Keratinocyte (primary cell): ENCODE results near the gene CUEDC2. TPM values are rescaled to one million over a fixed set of nuclear protein-coding genes. Genes with fewer than 3 reads are reported as not detected.

Source experiments
- DNase-seq: peaks from one replicate; pipeline ENCODE4 v3.0.0-alpha.2; 2011; ENCODE audit warnings: low read depth, missing footprints, low spot score
- FAIRE-seq: peaks from 2 replicates; lab custom pipeline; 2011; peaks lifted over from hg19 to GRCh38; lab: Jason Lieb, UNC
- H2AFZ ChIP-seq: 2 replicates; pipeline ENCODE4 v1.6.0; 2012; ENCODE audit warnings: low read length, control low read depth, inconsistent platforms; ENCODE audit not compliant: control insufficient read depth
- H3K27ac ChIP-seq: 2 replicates; pipeline ENCODE4 v1.5.1; 2011; ENCODE audit warnings: low read length; ENCODE audit not compliant: control insufficient read depth, insufficient read depth
- H3K27me3 ChIP-seq: 3 replicates; pipeline ENCODE4 v1.6.0; 2011; ENCODE audit warnings: low read length; ENCODE audit not compliant: control insufficient read depth, insufficient read depth; ENCODE audit errors: extremely low read depth
- H3K36me3 ChIP-seq, 2 experiments: 2 replicates in 1 of 2; 3 replicates in 1 of 2; pipeline ENCODE4 v1.5.1; 2011; ENCODE audit warnings: low read length in 2 of 2, mild to moderate bottlenecking in 1 of 2; ENCODE audit not compliant: control insufficient read depth in 2 of 2, insufficient read depth in 2 of 2; ENCODE audit errors: extremely low read depth in 1 of 2
- H3K4me1 ChIP-seq: 3 replicates; pipeline ENCODE4 v1.5.1; 2011; ENCODE audit warnings: low read length; ENCODE audit not compliant: control insufficient read depth, insufficient read depth; ENCODE audit errors: extremely low read depth
- H3K4me2 ChIP-seq: 3 replicates; pipeline ENCODE4 v1.6.0; 2011; ENCODE audit warnings: low read depth, low read length; ENCODE audit not compliant: control insufficient read depth, insufficient read depth; ENCODE audit errors: extremely low read depth
- H3K4me3 ChIP-seq, 3 experiments: fragments of 200-600 bp in 1 of 3; sonication (generic) in 1 of 3; 2 replicates in 2 of 3; 3 replicates in 1 of 3; pipeline ENCODE4 v1.5.1; 2011 to 2016; ENCODE audit warnings: low read length in 3 of 3, mild to moderate bottlenecking in 3 of 3, control low read depth in 2 of 3, inconsistent platforms in 1 of 3, low read depth in 1 of 3, mixed read lengths in 1 of 3, mixed run types in 1 of 3, moderate library complexity in 1 of 3; ENCODE audit not compliant: control insufficient read depth in 2 of 3, insufficient read depth in 2 of 3; ENCODE audit errors: extremely low read depth in 1 of 3
- H3K79me2 ChIP-seq: 2 replicates; pipeline ENCODE4 v1.6.0; 2012; ENCODE audit warnings: low read length; ENCODE audit not compliant: control insufficient read depth, insufficient read depth
- H3K9ac ChIP-seq: 3 replicates; pipeline ENCODE4 v1.6.0; 2011; ENCODE audit warnings: low read length; ENCODE audit not compliant: control insufficient read depth, insufficient read depth; ENCODE audit errors: extremely low read depth
- H3K9me1 ChIP-seq: 3 replicates; pipeline ENCODE4 v1.6.0; 2011; ENCODE audit warnings: low read length; ENCODE audit not compliant: control insufficient read depth, insufficient read depth; ENCODE audit errors: extremely low read depth
- H3K9me3 ChIP-seq: 2 replicates; pipeline ENCODE4 v1.5.1; 2012; ENCODE audit warnings: low read depth, low read length; ENCODE audit not compliant: control insufficient read depth
- H4K20me1 ChIP-seq: 3 replicates; pipeline ENCODE4 v1.6.0; 2011; ENCODE audit warnings: low read length; ENCODE audit not compliant: control insufficient read depth, insufficient read depth; ENCODE audit errors: extremely low read depth
- EZH2 ChIP-seq: IDR thresholded peaks from one replicate; pipeline ENCODE4 v1.6.1; 2012; ENCODE audit warnings: inconsistent platforms, mild to moderate bottlenecking, low read length, moderate library complexity
- dilution Hi-C: fragments of 300-500 bp; cut with MboI; formaldehyde crosslinking; loops from one replicate; pipeline ENCODE4 v1.7.0; 2020; ENCODE audit warnings: low sequenced_read_pairs; ENCODE audit not compliant: extremely low pct_ligation_motif_present
- polyA plus RNA-seq, 5 experiments: library from polyadenylated mRNA; depleted of rRNA in 3 of 5; stranded (reverse) in 3 of 5; stranded (forward) in 1 of 5; unstranded in 1 of 5; fragments of >200 nt; gene quantifications; 1 replicate in 1 of 5; 2 replicates in 3 of 5; 3 replicates in 1 of 5; pipeline versions ENCODE4 v1.2.1 to v1.2.3, GENCODE V29; 2011 to 2012; ENCODE audit warnings: missing spikeins in 2 of 5, low read depth in 1 of 5, low replicate concordance in 1 of 5
- TF ChIP-seq, protein P1 (sequence below), 3 experiments: IDR thresholded peaks in 1 of 3; conservative IDR thresholded peaks in 1 of 3; optimal IDR thresholded peaks in 1 of 3; 2 replicates in 2 of 3; 3 replicates in 1 of 3; pipeline versions ENCODE3 to v1.5.1; 2011; ENCODE audit warnings: low read length in 3 of 3, mild to moderate bottlenecking in 3 of 3, moderate library complexity in 2 of 3, control low read depth in 1 of 3, inconsistent platforms in 1 of 3; ENCODE audit not compliant: insufficient read depth in 2 of 3; ENCODE audit errors: extremely low read depth in 1 of 3

The CUEDC2 gene
- polyA plus RNA-seq, 1 donor (not counting 4 experiments of a cell fraction or from before 2014, with no cell fraction given): 46.6 TPM

DNA sequence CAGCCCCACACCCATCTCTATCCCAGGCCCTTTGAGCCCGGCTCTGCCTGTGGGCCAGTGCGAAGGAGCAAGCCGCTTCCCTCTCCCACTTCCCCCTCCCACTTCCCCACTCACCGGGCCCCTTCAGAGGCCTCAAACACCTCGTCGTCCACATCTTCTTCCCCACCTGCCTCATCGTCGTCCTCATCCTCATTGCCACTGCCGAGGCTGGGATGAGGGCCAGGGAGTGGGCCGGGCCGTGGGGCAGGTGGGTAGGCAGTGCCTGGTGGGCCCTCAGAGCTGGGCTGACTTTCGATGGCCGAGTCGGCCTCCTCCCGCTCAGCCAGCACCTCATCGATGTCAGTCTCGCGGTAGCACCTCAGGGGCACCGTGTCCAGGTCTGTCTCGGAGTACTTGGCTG lies 17.6 kb downstream of the CUEDC2 start:
- H3K4me1 ChIP-seq: peaks cover 7% of the 10 kb centered on the region
- H3K4me2 ChIP-seq: no peak overlapping the region
- DNase-seq (no peak), FAIRE-seq (no peak)
- dilution Hi-C loops: no loop called here
- no peak overlapping the region for H3K27ac ChIP-seq
- H3K4me3 ChIP-seq: no peak overlapping the region
- no peaks in the 10 kb centered on the region for H3K9me1 ChIP-seq
- H3K9me3 ChIP-seq: no peaks in the 10 kb centered on the region
- TF ChIP-seq EZH2: no peak
- TF ChIP-seq, protein P1, sequence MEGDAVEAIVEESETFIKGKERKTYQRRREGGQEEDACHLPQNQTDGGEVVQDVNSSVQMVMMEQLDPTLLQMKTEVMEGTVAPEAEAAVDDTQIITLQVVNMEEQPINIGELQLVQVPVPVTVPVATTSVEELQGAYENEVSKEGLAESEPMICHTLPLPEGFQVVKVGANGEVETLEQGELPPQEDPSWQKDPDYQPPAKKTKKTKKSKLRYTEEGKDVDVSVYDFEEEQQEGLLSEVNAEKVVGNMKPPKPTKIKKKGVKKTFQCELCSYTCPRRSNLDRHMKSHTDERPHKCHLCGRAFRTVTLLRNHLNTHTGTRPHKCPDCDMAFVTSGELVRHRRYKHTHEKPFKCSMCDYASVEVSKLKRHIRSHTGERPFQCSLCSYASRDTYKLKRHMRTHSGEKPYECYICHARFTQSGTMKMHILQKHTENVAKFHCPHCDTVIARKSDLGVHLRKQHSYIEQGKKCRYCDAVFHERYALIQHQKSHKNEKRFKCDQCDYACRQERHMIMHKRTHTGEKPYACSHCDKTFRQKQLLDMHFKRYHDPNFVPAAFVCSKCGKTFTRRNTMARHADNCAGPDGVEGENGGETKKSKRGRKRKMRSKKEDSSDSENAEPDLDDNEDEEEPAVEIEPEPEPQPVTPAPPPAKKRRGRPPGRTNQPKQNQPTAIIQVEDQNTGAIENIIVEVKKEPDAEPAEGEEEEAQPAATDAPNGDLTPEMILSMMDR (optimal IDR thresholded peaks at IDR 0.05 in 1 of 3, IDR thresholded peaks at IDR 0.05 in 1 of 3, conservative IDR thresholded peaks at IDR 0.05 in 1 of 3; ENCODE audit: extremely low read depth in 1 of 3, insufficient read depth in 2 of 3, low read length in 3 of 3): no peak
- no peaks in the 10 kb centered on the region for H4K20me1 ChIP-seq
- peaks cover 67% of the 10 kb centered on the region for H3K27me3 ChIP-seq
- H3K36me3 ChIP-seq: no peaks in the 10 kb centered on the region
- H2AFZ ChIP-seq: no peak overlapping the region
- no peak overlapping the region for H3K9ac ChIP-seq
- H3K79me2 ChIP-seq: no peaks in the 10 kb centered on the region

DNA sequence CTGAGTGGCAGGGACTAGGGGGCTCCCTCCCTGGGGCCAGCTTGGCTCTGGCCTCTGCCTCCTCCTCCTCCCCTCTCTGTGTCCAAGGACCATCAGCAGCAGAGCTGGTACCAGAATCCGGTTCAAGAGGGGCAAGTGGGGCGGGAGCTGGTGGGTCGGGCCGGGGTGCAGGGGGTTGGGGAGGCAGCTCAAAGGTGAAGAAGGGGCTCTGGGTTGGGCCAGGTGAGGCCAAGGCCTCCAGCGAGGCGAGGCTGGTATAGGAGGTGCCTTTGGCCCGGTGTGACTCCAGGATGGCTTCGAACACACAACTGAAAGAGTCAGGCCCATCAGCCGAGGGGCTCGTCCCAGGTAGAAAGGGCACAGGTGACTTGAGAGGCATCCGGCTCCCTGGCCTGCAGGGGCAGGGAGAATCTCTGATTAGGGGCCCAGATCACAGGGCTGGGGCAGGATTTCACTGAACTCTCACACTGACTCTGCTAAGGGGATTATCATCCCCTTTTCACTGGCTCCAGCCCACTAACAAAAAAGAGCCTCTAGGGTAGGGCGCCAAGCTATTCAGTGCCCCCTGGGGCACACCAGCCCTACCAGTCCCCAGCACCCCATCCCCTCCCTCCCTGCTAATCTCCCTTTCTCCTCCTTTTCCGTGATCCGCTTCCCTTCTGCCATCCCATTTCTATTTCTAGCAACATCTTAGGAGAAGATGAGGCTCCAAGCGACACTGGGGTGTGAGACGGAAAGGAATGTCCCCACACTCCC lies 18.4 kb downstream of the CUEDC2 start:
- no peaks in the 10 kb centered on the region for H3K36me3 ChIP-seq
- no peak for TF ChIP-seq EZH2
- TF ChIP-seq, protein P1 (optimal IDR thresholded peaks at IDR 0.05 in 1 of 3, IDR thresholded peaks at IDR 0.05 in 1 of 3, conservative IDR thresholded peaks at IDR 0.05 in 1 of 3; ENCODE audit: extremely low read depth in 1 of 3, insufficient read depth in 2 of 3, low read length in 3 of 3): no peak
- dilution Hi-C loops: no loop called here
- H4K20me1 ChIP-seq: no peaks in the 10 kb centered on the region
- no peak overlapping the region for H3K9ac ChIP-seq
- peaks cover 71% of the 10 kb centered on the region for H3K27me3 ChIP-seq
- no peak overlapping the region for H3K27ac ChIP-seq
- FAIRE-seq: no peak
- no peak overlapping the region for H2AFZ ChIP-seq
- no peak overlapping the region for H3K4me3 ChIP-seq
- no peak overlapping the region for H3K4me2 ChIP-seq
- H3K4me1 ChIP-seq: peaks cover under 1% of the 10 kb centered on the region
- H3K79me2 ChIP-seq: no peaks in the 10 kb centered on the region
- H3K9me3 ChIP-seq: no peaks in the 10 kb centered on the region
- H3K9me1 ChIP-seq: no peaks in the 10 kb centered on the region
- DNase-seq: no peak
